Muscle layer of duodenum (tissue), 2 donors: ENCODE results near the gene SYNE1.

Source experiments
- H3K27ac ChIP-seq: one replicate; pipeline ENCODE4 v1.7.0; 2013; ENCODE audit warnings: mild to moderate bottlenecking, low read length
- H3K27me3 ChIP-seq: one replicate; pipeline ENCODE4 v1.7.0; 2013; ENCODE audit warnings: low read depth, mild to moderate bottlenecking, control low read depth, low read length
- H3K36me3 ChIP-seq, 2 donors: one replicate each; pipeline ENCODE4 v1.7.0; 2013; ENCODE audit warnings: low read length in 2 of 2, control low read depth in 1 of 2, mild to moderate bottlenecking in 1 of 2; ENCODE audit not compliant: insufficient read depth in 2 of 2, control insufficient read depth in 1 of 2
- H3K4me1 ChIP-seq, 2 donors: one replicate each; pipeline ENCODE4 v1.7.0; 2013; ENCODE audit warnings: low read length in 2 of 2, mild to moderate bottlenecking in 2 of 2, control low read depth in 1 of 2, moderate library complexity in 1 of 2; ENCODE audit not compliant: insufficient read depth in 2 of 2, control insufficient read depth in 1 of 2
- H3K4me3 ChIP-seq, 2 donors: one replicate each; pipeline ENCODE4 v1.7.0; 2013; ENCODE audit warnings: low read length in 2 of 2, low read depth in 1 of 2, mild to moderate bottlenecking in 1 of 2
- H3K9me3 ChIP-seq, 2 donors: one replicate each; pipeline ENCODE4 v1.7.0; 2013; ENCODE audit warnings: low read length in 2 of 2, control low read depth in 1 of 2, mild to moderate bottlenecking in 1 of 2; ENCODE audit not compliant: control insufficient read depth in 1 of 2
- donor health status: healthy.

Gene SYNE1

DNA sequence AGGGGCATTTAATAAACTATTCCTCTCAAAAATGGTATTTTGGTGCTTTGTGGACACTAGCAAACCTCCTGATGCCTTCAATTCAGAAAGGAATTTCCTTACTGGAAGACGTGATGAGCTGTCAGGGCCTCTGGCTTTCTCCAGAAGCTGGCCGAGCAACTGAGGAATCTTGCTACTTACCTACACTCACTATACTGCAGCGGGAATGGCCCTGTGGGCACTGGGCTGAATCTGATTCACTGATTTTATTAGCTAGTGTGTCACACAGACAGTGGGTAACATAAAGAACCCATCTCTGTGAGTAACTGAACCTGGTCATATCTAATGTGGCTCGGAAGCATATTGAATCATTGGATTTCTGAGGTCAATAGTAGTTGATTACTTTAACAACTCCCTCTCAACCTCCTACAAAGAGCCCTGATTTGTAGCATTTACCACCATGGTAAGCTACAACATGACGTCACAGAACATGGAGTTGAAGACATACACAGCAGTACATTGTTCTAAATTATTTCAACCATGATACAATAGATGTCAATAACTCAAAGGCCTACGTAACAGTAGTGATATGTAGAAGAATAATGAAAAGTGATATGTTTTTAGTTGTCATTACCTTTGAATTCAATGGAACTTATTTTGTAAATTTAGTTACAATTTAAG, 232.1 kb downstream of the SYNE1 start:
- no peaks in the 10 kb centered on the region for H3K4me1 ChIP-seq
- no peak overlapping the region for H3K4me3 ChIP-seq
- no peak overlapping the region for H3K27ac ChIP-seq
- no peaks in the 10 kb centered on the region for H3K9me3 ChIP-seq
- H3K27me3 ChIP-seq = no peaks in the 10 kb centered on the region
- no peaks in the 10 kb centered on the region for H3K36me3 ChIP-seq

DNA sequence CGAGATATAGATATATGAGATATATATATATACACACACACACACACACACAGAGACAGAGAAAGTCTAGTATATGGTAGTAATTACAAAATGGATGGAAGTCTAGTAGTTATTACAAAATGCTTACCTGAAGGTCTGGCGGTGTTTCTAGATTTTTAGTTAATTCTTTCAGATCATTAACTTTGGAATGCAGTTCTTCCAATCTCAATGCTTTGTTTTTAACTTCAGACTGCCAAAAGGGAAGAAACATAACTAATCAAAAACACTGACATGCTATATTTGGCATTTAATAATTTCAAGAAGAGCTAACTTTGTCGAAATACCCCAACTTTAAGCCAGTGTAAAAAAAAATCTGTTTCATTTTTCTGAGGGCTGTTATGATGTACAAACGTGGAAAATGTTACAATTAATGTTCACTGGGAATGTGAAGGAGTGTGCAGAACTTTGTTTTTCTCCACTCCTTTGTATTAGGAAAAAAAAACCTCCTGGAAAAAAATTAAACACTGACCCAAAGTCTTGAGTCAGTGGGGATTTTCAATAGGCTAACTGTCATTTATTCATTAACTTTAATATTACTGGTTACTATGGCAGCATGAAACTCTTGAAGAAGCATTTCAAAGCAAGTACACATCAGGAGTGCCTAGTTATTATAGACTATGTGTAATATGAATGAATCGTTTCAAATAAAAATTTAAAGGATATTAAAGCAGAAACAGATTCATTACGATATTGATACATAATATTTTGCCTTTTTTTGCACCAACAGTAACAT, 232.9 kb downstream of the SYNE1 start:
- no peak overlapping the region for H3K27ac ChIP-seq
- H3K4me3 ChIP-seq = no peak overlapping the region
- H3K36me3 ChIP-seq = no peaks in the 10 kb centered on the region
- no peaks in the 10 kb centered on the region for H3K27me3 ChIP-seq
- no peaks in the 10 kb centered on the region for H3K9me3 ChIP-seq
- H3K4me1 ChIP-seq = peaks cover 0 to 3% of the 10 kb centered on the region in 2 donors

DNA sequence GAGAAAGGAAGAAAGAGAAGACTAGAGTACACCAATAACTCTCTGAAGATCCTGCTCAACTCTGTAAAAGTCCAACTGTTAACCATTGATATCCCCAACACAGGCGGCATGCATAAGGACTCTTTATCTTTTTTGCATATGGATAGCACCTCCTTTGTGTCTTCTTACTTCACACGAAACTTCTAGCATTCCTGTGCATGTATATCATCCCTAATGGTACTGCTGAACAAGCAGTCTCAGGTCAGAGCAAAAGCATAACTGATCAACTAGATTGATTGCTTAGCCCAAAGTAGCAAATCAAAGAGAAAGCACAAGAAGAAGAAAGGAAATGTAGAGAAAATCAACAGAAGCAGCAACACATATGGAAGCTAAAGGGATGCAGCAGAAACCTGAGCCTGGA, 234.4 kb downstream of the SYNE1 start:
- Histone ChIP-seq H3K27me3 (no peaks in the 10 kb centered on the region), H3K4me1 (peaks cover 0 to 6% of the 10 kb centered on the region in 2 donors), H3K36me3 (no peaks in the 10 kb centered on the region), H3K9me3 (no peaks in the 10 kb centered on the region), H3K4me3 (no peak overlapping the region), H3K27ac (no peak overlapping the region)

DNA sequence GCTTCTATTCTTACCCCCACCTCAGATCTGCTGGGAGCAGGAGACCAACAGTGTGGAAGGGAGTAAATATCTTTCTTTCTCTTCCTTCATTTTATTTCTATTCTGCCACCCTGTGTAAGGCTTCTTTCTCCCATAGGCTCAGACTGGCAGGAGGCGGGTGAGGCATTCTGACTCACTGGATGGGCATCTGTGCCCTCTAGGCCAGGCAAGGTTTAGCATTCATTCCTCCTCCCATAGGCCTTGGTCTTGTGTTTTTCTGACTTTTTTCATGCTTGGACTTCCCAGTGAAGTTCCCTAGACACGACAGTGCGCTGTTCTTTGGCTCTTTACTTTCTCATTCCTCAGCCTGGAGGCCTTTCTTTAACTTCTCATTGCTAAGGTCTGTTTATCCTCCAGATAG, 235.2 kb downstream of the SYNE1 start:
- Histone ChIP-seq H3K4me3 (no peak overlapping the region), H3K36me3 (no peaks in the 10 kb centered on the region), H3K9me3 (no peaks in the 10 kb centered on the region), H3K27ac (no peak overlapping the region), H3K4me1 (peaks cover 0 to 6% of the 10 kb centered on the region in 2 donors), H3K27me3 (no peaks in the 10 kb centered on the region)

DNA sequence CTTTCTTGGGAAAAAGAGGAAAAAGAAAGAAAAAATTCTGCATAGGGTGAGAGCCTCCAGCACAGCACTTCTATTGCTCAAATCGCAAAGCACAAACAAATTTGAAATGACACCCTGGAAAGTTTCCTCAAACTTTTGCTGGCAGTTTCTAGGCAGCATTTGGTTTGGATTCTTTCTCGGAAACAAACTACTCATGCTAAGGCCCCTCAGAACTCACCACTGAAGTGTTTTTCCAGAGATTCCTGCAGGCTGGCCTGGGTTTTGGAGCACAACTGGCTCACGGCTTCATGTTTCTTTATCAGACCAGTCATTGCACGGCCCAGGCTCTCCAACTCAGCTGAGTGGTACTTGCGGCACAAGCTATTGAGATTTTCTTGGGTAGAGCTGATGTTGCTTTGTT, 237.8 kb downstream of the SYNE1 start:
- Histone ChIP-seq H3K27ac (no peak overlapping the region), H3K4me3 (no peak overlapping the region), H3K27me3 (no peaks in the 10 kb centered on the region), H3K4me1 (peaks cover 0 to 6% of the 10 kb centered on the region in 2 donors), H3K36me3 (no peaks in the 10 kb centered on the region), H3K9me3 (no peaks in the 10 kb centered on the region)

DNA sequence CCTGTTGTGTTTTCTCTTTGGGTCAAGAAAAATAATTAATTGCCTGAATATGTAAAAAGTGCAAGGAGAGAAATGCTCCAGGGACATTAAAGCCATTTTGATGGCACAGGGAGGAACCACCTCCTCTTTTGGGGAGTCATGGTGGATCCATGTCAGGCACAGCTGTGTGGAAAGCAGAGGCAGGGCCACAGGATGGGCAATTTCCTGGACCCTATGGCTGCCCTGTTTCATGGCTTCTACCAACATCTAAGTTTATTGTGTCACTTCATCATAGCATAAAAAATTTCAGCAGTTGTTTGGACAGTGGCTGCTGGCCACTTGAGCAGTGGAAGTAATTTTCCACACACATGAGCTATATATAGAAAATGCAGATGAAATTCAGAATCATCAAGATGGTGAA, 238.2 kb downstream of the SYNE1 start:
- Histone ChIP-seq H3K4me1 (peaks cover 0 to 6% of the 10 kb centered on the region in 2 donors), H3K9me3 (no peaks in the 10 kb centered on the region), H3K27me3 (no peaks in the 10 kb centered on the region), H3K36me3 (no peaks in the 10 kb centered on the region), H3K27ac (no peak overlapping the region), H3K4me3 (no peak overlapping the region)

DNA sequence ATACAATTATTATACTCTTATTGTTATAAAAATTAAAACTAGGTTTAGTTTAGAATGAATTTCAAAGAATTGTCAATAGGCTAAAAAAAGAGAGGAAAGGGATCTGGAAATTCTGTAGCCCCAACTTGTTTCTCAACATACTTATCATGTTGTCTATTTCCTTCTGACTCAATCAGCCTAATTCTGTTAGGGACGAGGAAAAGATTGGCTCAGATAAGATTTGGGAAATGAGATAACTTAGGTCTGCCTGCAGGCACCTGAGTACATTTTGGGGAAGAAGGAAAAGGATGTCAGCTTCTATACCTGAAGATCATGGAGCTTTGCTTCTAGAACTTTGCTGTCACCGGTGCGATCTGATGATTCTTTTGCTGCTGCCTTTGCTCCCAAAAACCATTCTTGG, 238.8 kb downstream of the SYNE1 start:
- no peaks in the 10 kb centered on the region for H3K9me3 ChIP-seq
- no peak overlapping the region for H3K27ac ChIP-seq
- H3K36me3 ChIP-seq = no peaks in the 10 kb centered on the region
- no peak overlapping the region for H3K4me3 ChIP-seq
- H3K4me1 ChIP-seq = peaks cover 0 to 6% of the 10 kb centered on the region in 2 donors
- no peaks in the 10 kb centered on the region for H3K27me3 ChIP-seq

DNA sequence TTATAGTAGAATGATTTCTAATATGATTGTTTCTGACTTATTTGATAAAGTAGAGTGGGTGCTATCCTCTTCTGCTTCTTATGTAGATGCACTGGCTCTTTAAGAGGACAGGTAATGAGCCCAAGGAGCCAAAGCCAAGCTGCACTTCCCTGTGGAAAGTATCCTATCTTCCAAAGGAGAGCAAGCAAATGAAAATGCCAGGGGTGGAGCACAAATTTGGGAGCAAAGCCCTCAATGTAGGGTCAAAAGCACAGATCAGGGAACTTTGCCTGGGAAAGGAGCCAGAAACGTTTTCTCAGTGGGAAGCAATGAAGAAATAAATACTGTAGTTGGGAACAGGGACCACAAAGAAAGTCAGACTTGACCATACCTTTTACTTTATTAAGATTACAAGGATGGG, 242.9 kb downstream of the SYNE1 start:
- Histone ChIP-seq H3K4me3 (no peak overlapping the region), H3K27me3 (no peaks in the 10 kb centered on the region), H3K36me3 (peaks cover 0 to 3% of the 10 kb centered on the region in 2 donors), H3K27ac (no peak overlapping the region), H3K9me3 (no peaks in the 10 kb centered on the region), H3K4me1 (peaks cover 0 to 4% of the 10 kb centered on the region in 2 donors)

DNA sequence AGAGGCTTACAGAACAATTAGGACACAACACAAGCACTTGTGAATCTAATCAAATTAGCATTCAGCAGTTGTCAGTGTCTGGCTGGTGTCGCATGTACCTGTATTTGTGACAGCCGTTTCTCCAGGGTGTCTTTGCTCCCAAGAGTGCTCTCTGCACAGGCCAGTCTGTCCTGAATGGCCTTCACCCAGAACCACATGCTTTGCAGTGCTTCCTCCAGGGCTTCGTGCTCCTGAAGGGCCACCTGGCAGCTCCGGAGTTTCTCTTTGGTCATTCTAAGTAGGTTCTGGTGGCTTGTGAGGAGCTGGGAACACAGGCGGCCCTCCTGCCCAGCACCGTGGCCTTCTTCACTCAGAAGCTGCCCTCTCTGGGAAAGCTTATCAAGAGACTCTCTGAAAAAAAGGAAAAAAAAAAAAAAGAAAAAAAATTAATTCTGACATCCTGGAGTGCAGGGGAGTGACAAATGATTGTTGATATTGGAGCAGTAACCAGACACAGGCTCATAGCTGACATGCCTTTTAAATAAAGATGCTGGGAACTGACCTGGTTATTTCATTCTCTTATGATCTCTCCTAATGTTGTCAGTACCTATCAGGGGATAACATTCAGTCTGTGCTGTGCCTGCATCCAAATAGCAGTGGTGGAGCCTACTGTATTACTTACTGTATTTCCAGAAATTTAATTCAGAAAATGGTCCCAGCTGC, 245.8 kb downstream of the SYNE1 start:
- H3K9me3 ChIP-seq = no peaks in the 10 kb centered on the region
- no peak overlapping the region for H3K27ac ChIP-seq
- H3K4me3 ChIP-seq = no peak overlapping the region

DNA sequence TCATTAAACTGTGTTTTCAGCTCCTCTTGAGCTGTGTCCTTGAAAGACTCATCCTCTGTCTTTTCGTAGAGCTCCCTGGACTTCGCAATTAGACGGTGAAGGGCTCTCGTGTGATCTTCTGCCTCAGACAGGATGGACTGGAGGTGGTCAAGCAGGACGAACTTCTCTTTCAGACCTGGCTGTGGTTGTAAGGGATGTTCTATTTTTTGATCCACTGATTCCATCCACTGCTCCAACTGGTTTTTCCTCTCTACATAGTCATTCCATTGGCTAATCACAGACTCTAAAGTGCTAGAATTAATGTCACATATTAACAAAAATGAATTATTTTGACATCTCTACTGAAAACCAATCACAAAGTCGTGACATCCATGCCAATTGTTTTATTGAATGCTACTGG, 250.1 kb downstream of the SYNE1 start:
- peaks cover 0 to 3% of the 10 kb centered on the region in 2 donors for H3K36me3 ChIP-seq
- H3K27ac ChIP-seq = no peak overlapping the region
- no peaks in the 10 kb centered on the region for H3K9me3 ChIP-seq
- no peak overlapping the region for H3K4me3 ChIP-seq
- H3K27me3 ChIP-seq = no peaks in the 10 kb centered on the region
- H3K4me1 ChIP-seq = no peaks in the 10 kb centered on the region

More for the DNA sequence above, 245.8 kb downstream of the SYNE1 start:
- Histone ChIP-seq H3K27me3 (no peaks in the 10 kb centered on the region), H3K4me1 (no peaks in the 10 kb centered on the region), H3K36me3 (peaks cover 0 to 3% of the 10 kb centered on the region in 2 donors)

DNA sequence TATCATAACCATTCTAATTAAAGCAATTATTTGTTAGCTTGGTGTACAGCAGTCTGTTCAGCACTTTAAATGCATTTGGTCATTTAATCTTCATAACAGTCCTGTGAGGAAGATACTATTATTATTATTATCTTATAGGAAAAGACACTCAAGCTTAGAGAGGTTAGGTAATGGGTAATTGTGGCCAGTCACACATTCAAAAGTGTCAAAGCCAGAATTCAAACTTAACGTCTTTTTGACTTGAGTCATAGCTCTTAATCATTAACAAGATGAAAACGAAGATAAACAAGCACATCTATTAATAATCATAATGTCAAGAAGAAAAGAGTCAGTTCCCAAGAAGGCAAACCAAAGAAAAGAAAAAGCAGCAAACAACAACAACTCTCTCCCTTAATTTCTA, 251.0 kb downstream of the SYNE1 start:
- H3K4me3 ChIP-seq = no peak overlapping the region
- no peak overlapping the region for H3K27ac ChIP-seq
- no peaks in the 10 kb centered on the region for H3K27me3 ChIP-seq
- H3K36me3 ChIP-seq = peaks cover 0 to 7% of the 10 kb centered on the region in 2 donors
- no peaks in the 10 kb centered on the region for H3K9me3 ChIP-seq
- H3K4me1 ChIP-seq = no peaks in the 10 kb centered on the region
